T-helper 17 cell (primary cell): ENCODE data around the gene BRPF1. TPM values are rescaled to one million over a fixed set of nuclear protein-coding genes. Genes with fewer than 3 reads are reported as not detected.

ENCODE experiments used
- ATAC-seq: fragments of 150-1000 bp; cut with Tn5 transposase; 2 replicates; pipeline ENCODE4 v1.10.0; 2021; ENCODE audit warnings: mild to moderate bottlenecking, moderate library complexity
- DNase-seq, 3 donors: peaks; one replicate each; pipeline versions ENCODE4 v3.0.0 to v3.0.0-alpha.2; 2020 to 2021
- H3K9me3 ChIP-seq: one replicate; pipeline ENCODE4 v1.7.0; 2013; ENCODE audit warnings: low read length, mild to moderate bottlenecking; ENCODE audit not compliant: control insufficient read depth, poor library complexity, severe bottlenecking
- H3K27ac Mint-ChIP-seq: one replicate; pipeline ENCODE4 v1.8.0; 2022; ENCODE audit warnings: mild to moderate bottlenecking, moderate library complexity, mixed read lengths
- H3K27me3 Mint-ChIP-seq: one replicate; pipeline ENCODE4 v1.8.0; 2022; ENCODE audit warnings: mixed read lengths
- H3K36me3 Mint-ChIP-seq: one replicate; pipeline ENCODE4 v1.8.0; 2022; ENCODE audit warnings: low read depth, mixed read lengths
- H3K4me1 Mint-ChIP-seq: one replicate; pipeline ENCODE4 v1.8.0; 2022; ENCODE audit warnings: mild to moderate bottlenecking, mixed read lengths
- H3K4me3 Mint-ChIP-seq: one replicate; pipeline ENCODE4 v1.8.0; 2022; ENCODE audit warnings: mild to moderate bottlenecking, moderate library complexity, mixed read lengths
- total RNA-seq, 4 donors: library from RNA in 2 of 4; stranded (reverse) in 2 of 4; gene quantifications; one replicate each; pipeline ENCODE4 v1.2.3 and lab custom pipeline; 2022 to 2026

BRPF1 gene
- total RNA-seq, 2 donors from 2014 or later: 31.8 to 41.0 TPM

DNA sequence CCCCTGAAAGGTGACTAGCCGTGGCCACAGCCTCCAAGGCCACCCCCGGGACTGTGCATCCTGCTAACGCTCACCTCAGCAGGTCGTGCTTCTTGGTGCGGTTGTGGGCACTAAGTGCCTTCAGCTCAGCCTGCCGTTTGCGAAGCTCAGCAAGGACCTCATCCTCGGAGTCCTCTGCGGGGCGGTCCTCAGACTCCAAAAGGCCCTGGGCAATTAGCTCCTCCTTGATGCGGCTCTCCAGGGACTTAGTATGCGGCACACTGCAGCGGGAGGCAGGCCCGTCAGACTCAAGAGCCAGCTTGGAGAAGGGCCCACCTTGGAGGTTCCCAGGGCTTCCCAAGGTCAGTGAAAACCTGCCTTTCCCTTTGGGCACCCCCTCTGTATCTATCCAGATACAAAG, 52.4 kb downstream of the BRPF1 start:
- H3K9me3 ChIP-seq: no peaks in the 10 kb centered on the region
- Mint-ChIP-seq H3K36me3 (peaks cover 11% of the 10 kb centered on the region), H3K4me3 (no peak overlapping the region), H3K4me1 (peaks cover 32% of the 10 kb centered on the region), H3K27me3 (no peaks in the 10 kb centered on the region), H3K27ac (no peak overlapping the region)
- ATAC-seq (no peak), DNase-seq (no peak)

DNA sequence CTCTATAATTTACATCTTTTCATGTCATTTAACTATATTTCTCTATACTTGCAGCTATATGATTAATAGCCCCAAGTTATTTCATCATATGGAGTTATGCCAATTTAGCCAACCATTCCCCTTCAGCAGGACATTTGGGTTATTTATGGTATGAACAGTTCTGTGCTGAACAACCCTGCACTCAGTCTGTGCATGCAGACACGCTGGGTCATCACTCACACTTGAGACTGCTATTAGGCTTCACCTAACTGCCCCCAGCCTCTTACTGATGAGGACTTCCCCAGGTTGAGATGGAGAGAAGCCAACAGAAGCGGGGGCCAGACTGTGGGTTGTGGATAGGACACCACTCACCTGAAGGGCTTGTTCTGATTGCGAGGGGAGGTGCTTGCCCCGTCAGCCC, 53.4 kb downstream of the BRPF1 start:
- no peak for DNase-seq
- Mint-ChIP-seq H3K27me3 (no peaks in the 10 kb centered on the region), H3K4me1 (peaks cover 24% of the 10 kb centered on the region), H3K4me3 (no peak overlapping the region), H3K36me3 (peaks cover 15% of the 10 kb centered on the region), H3K27ac (peak overlapping the region; percentile 53)
- no peak for ATAC-seq
- H3K9me3 ChIP-seq: no peaks in the 10 kb centered on the region

DNA sequence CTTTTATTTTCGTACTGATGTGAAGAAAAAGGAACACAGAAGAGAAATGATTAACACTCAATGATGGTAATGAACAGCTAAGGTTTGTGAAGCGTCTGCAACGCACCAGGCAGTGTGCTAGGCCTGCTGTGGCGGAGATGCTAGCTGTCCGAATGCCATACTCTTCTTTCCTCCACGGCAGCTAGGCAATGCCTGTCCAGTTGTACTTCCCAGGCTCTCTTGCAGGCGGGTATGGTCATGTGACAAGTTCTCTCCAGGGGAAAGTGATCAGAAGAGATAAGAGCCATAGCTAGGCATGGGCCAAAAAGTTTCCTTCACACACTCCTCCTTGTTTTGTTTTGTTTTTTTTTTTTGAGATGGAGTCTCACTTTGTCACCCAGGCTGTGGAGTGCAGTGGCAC, 54.1 kb downstream of the BRPF1 start:
- H3K9me3 ChIP-seq: no peaks in the 10 kb centered on the region
- H3K27ac Mint-ChIP-seq: peak overlapping the region; percentile 53
- H3K4me3 Mint-ChIP-seq: no peak overlapping the region
- peaks cover 24% of the 10 kb centered on the region for H3K4me1 Mint-ChIP-seq
- ATAC-seq: no peak
- no peaks in the 10 kb centered on the region for H3K27me3 Mint-ChIP-seq
- no peak for DNase-seq
- H3K36me3 Mint-ChIP-seq: peaks cover 19% of the 10 kb centered on the region

DNA sequence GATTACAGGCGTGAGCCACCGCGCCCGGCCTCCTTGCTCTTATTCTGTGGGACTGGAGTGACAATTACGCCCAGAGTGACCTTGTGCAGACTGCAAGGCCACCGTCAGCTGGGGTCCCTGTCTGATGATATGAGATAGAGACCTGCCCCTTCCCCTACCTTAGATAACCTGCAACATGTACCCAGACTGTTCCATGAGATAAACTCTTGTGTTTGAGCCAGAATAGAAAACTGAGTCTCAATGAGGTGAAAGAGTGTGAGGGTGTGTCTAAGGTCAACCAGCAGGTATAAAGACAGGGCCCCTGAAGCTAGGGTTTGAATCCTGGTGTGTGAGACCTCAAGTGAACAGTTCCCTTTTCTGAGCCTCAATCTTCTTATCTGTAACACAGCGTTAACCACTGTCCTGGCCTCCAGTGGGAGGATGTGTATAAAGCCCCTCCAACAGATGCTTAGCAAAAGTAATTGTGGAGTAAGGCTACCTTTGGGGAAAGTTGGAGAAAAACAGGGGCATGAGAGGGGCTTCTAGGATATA, 54.7 kb downstream of the BRPF1 start:
- no peaks in the 10 kb centered on the region for H3K9me3 ChIP-seq
- Mint-ChIP-seq H3K4me1 (peaks cover 22% of the 10 kb centered on the region), H3K27ac (no peak overlapping the region), H3K4me3 (no peak overlapping the region), H3K36me3 (peaks cover 19% of the 10 kb centered on the region), H3K27me3 (no peaks in the 10 kb centered on the region)
- ATAC-seq: no peak
- DNase-seq: no peak

DNA sequence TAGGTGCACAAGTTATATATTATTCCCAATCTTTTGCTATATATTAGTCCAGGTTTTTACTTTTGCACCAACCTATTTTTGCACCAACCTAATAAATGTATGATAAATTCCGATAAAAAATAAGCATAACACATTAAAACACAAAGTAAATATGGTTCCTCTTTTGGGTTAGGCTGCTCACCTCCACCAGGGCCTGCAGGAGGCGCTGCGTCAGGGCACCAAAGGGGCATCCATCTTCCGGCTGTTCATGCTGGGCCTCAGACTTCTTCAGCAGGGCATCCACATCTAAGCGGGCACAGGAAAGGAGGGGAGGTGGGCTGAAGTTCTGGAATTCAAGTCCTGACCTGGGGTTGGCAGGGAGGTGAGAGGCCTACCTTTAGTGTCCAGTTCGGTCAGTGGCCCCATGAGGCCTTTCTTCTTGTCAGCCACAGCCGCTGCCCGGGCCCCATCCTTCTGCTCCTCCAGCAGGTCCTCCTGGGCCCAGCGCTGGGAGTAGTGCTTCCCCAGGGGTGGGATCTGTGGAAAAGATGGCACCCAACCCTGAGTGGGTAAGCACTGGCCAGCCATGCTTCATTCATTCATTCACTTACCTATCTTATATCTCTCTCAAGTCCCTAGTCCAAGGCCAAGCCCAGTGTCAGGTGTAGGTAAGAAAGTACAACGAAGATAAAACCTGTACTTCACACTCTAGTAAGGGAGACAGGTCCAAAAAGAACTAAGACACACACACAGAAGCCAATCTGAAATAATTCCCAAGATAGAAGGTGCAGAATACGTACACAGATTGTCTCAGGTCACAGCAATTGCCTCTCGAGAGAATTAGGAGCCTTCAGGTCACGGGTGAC, 55.5 kb downstream of the BRPF1 start:
- Mint-ChIP-seq H3K4me3 (no peak overlapping the region), H3K27me3 (no peaks in the 10 kb centered on the region), H3K4me1 (peaks cover 27% of the 10 kb centered on the region), H3K36me3 (peaks cover 19% of the 10 kb centered on the region), H3K27ac (no peak overlapping the region)
- H3K9me3 ChIP-seq: no peaks in the 10 kb centered on the region
- ATAC-seq (no peak), DNase-seq (no peak)

DNA sequence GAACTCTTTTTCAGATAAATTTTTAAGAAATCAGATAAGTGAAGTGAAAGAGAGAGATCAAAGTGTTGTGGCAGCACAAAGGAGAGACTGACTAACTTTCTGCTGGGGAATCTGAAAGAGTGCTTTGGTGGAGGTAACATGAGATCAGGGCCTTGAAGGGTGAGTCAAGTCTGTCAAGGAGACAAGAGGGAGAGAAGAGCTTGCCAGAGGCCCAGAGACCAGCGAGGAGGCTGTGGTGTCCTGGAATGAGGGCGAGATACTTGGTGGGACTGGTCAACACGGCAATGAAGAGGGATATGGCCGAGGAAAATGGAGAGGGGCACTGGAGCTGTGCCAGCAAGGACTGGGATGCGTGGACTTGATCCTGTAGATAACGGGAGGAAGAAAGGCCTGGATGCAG, 56.2 kb downstream of the BRPF1 start:
- Mint-ChIP-seq H3K4me1 (peaks cover 25% of the 10 kb centered on the region), H3K36me3 (peaks cover 21% of the 10 kb centered on the region), H3K4me3 (peak overlapping the region; percentile 25), H3K27me3 (no peaks in the 10 kb centered on the region), H3K27ac (no peak overlapping the region)
- ATAC-seq (no peak), DNase-seq (no peak)
- no peaks in the 10 kb centered on the region for H3K9me3 ChIP-seq

DNA sequence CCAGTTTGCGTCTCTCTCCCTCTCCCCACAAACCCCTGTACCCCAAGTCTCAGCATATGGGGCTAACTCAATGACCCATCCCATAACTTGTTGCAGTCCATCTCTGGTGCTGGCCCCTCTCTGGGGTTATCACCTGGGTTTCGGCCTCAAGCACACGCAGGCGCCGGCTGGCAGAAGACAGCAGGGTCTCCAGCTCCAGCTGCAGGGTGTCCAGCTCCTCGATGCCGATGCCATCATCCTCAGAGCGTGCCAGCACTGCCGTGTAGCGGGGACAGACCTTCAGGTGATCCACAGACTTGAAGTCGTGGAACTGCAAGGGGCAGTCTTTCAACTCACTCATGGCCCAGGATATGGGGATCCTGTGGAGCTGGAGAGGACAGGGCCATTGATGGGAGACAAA, 59.6 kb downstream of the BRPF1 start:
- H3K9me3 ChIP-seq: no peaks in the 10 kb centered on the region
- Mint-ChIP-seq H3K27ac (no peak overlapping the region), H3K4me3 (peak overlapping the region; percentile 55), H3K36me3 (peaks cover 16% of the 10 kb centered on the region), H3K27me3 (no peaks in the 10 kb centered on the region), H3K4me1 (peaks cover 38% of the 10 kb centered on the region)
- DNase-seq (no peak), ATAC-seq (no peak)

DNA sequence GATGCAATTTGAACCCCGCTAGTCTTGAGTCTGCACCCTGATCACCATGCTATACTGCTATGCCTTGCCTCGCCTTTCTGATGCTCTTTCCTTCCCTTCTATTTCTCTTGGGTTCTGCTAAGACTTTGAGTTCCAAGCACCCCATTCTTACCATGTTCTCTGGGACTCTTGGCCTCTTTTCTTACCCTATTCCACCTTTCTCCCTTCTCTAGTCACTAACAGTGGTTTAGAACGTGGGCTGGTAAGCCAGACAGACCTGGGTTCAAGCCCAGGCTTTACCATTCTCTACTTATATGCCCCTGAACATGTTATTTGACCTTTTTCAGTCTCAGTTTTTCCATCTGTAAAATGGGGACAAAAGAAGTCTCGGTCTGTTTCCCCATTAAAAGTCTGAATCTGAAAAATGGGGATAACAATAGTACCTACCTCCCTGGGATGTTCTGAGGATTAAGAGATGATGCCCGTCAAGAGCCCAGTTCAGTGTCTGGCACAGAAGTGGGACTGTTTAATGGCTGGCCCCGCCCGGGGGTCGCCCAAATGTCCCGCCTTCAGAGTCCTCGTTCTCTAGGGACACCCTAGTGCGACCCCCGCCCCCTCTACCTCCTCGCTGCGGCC, 60.4 kb downstream of the BRPF1 start:
- H3K27me3 Mint-ChIP-seq: no peaks in the 10 kb centered on the region
- H3K4me1 Mint-ChIP-seq: peaks cover 40% of the 10 kb centered on the region
- H3K9me3 ChIP-seq: no peaks in the 10 kb centered on the region
- DNase-seq (no peak), ATAC-seq (no peak)
- peak overlapping the region; percentile 96 for H3K27ac Mint-ChIP-seq
- peaks cover 16% of the 10 kb centered on the region for H3K36me3 Mint-ChIP-seq
- H3K4me3 Mint-ChIP-seq: peak overlapping the region; percentile 97

DNA sequence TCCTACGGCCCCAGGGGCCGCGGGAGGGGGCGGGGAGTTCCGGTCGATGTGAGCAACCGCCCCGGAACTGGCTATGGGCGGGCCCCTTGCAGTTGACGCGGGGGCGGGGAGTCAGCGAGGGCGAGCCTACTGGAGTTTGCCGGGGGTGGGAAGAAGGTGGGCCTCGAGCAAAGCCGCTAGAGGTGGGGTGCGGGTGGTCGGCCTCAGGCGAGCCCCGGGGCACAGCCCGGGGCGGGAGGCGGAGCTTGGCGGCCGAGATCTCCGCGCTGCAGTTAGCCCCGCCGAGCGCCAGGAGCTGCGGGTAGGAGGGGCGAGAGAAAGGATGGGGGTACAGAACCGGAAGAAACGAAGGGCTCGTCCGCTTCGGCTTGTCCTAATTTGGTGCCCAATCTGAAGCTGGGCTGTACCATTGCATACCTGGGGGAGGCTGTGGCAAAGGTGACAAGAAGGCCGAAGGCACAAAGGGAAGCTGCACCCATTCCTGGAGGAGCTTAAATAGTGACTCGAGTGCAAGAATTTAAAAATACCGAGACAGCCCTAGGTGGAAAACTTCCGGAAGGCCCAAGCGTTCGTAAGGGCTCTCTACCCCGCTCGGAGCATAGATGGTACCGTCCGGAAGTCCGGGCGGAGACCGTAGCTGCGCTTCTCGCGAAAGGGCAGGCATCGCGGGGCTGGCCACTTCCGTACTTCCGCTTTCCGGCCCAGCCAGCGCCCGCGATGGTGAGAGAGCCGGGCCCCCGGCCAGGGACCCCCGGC, 61.0 kb downstream of the BRPF1 start, which contains the start of the genes ARPC4 and TADA3:
Gene ARPC4, plus strand, starts transcription at position 678 of the 756 bp plus-strand sequence. Its CDS starts 40 bp downstream, at position 718.
Gene TADA3, minus strand, starts transcription at position 69 of the 756 bp plus-strand sequence. CDS start 1,007 bp downstream, outside the sequence.
- peak within 1 kb of the TSS; percentile 96 for H3K27ac Mint-ChIP-seq
- DNase-seq: peak; percentile 80 to 87 (median 84)
- peak; percentile 88 for ATAC-seq
- H3K4me3 Mint-ChIP-seq: peak within 1 kb of the TSS; percentile 97
- no peaks in the 10 kb centered on the region for H3K27me3 Mint-ChIP-seq
- H3K36me3 Mint-ChIP-seq: peaks cover 15% of the 10 kb centered on the region
- no peaks in the 10 kb centered on the region for H3K9me3 ChIP-seq
- H3K4me1 Mint-ChIP-seq: peaks cover 35% of the 10 kb centered on the region

DNA sequence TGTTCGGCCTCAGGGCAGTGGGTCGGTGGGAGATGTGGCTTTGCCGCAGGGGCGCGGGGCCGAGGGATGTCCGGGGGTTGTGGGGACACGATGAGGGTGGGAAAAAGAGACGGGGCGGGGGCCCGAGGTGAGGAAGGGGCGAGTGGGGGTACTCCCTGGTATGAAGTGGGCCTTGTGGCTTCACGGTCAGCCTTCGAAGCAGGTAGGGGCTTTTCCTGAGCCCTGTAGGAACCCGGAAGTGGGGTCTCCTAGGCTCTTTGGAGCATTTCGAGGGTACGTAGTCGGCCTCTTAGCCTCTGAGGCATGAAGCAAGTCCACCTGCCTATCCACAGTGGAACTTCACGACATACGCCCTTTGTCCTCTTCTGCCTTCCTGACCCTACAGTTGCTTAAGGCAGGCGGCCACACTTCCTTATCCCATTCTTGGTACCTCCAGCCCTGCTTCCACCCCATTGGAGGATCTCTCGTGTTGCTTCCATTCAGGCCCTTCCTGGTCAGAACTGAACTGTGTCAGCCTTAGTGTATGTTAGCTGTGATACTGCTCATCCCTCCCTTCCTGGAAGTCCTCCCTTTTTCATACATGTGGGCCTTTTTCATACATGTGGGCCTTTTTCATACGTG, 61.7 kb downstream of the BRPF1 start:
- DNase-seq (peak in 2 of 3 donors; percentile 12 to 15), ATAC-seq (no peak)
- Mint-ChIP-seq H3K4me3 (peak overlapping the region; percentile 97), H3K27ac (peak overlapping the region; percentile 96), H3K4me1 (peaks cover 34% of the 10 kb centered on the region), H3K27me3 (no peaks in the 10 kb centered on the region), H3K36me3 (peaks cover 12% of the 10 kb centered on the region)
- H3K9me3 ChIP-seq: no peaks in the 10 kb centered on the region

DNA sequence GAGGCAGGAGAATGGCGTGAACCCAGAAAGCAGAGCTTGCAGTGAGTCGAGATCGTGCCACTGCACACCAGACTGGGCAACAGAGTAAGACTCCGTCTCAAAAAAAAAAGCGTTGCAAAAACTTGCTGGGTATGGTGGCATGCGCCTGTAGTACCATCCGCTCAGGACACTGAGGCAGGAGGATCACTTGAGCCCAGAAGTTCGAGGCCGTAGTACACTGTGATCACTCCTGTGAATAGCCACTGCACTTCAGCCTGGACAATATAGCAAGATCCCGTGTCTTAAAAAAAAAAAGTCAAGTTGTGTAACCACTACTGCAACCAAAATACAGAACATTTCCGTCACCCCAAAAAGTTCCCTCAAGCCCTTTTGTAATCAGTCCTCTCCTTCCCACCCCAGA, 62.9 kb downstream of the BRPF1 start:
- no peaks in the 10 kb centered on the region for H3K27me3 Mint-ChIP-seq
- peaks cover 9% of the 10 kb centered on the region for H3K36me3 Mint-ChIP-seq
- peak overlapping the region; percentile 97 for H3K4me3 Mint-ChIP-seq
- H3K4me1 Mint-ChIP-seq: peaks cover 34% of the 10 kb centered on the region
- ATAC-seq (no peak), DNase-seq (no peak)
- H3K9me3 ChIP-seq: no peaks in the 10 kb centered on the region
- peak overlapping the region; percentile 96 for H3K27ac Mint-ChIP-seq

DNA sequence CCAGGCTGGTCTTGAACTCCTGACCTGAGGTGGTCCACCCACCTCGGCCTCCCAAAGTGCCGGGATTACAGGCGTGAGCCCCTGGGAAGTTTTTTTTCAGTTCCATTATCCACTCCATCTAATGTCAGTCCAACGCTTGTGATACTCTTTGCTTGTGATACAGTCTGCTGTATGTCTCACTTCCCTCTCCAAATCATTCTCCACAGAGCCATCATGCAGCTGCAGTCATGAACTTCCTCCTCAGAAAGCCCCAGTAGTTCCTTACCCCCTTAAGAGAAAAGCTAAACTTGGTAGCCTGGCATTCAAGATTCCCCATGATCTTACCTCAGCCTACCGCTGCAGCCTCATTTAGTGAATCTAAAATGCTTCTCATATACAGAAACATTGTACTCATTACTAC, 63.7 kb downstream of the BRPF1 start:
- Mint-ChIP-seq H3K4me1 (peaks cover 31% of the 10 kb centered on the region), H3K27ac (peak overlapping the region; percentile 96), H3K36me3 (peaks cover 6% of the 10 kb centered on the region), H3K4me3 (peak overlapping the region; percentile 67), H3K27me3 (no peaks in the 10 kb centered on the region)
- DNase-seq: no peak
- no peak for ATAC-seq
- H3K9me3 ChIP-seq: no peaks in the 10 kb centered on the region
